A549 (cell line): ENCODE data around the gene DLGAP1. TPM values are rescaled to one million over a fixed set of nuclear protein-coding genes. Genes with fewer than 3 reads are reported as not detected.

Source experiments
- ATAC-seq, 2 experiments: fragments of 200-7000 bp in 1 of 2; fragments of >200 bp in 1 of 2; cut with Nextera tagmentation in 1 of 2; cut with Tn5 transposase in 1 of 2; 3 replicates each; pipeline versions ENCODE4 v1.8.0 to v1.9.1; 2018 to 2020; ENCODE audit warnings: mild to moderate bottlenecking in 1 of 2, moderate library complexity in 1 of 2
- CTCF ChIA-PET: fragments of 300-600 bp; sonication (Branson Sonifier 250); formaldehyde crosslinking; extraction: SDS; loops from one replicate; lab custom pipeline; 2021; ENCODE audit warnings: antibody characterized with exemption, inconsistent platforms; lab: Yijun Ruan, JAX
- POLR2A ChIA-PET: fragments of 350-600 bp; formaldehyde crosslinking; extraction: SDS; loops from one replicate; lab custom pipeline; 2021; ENCODE audit warnings: antibody characterized with exemption, inconsistent platforms; lab: Yijun Ruan, JAX
- DNase-seq, 2 experiments: peaks; one replicate each; pipeline versions ENCODE4 v3.0.0 to v3.0.0-alpha.2; 2011 to 2016; ENCODE audit warnings: low read depth in 1 of 2, low spot score in 1 of 2
- FAIRE-seq: peaks from 2 replicates; lab custom pipeline; 2011; peaks lifted over from hg19 to GRCh38; lab: Jason Lieb, UNC
- H3K27ac ChIP-seq, 2 experiments: fragments of >200 bp; sonication (Bioruptor Twin); formaldehyde crosslinking; 3 replicates each; pipeline ENCODE4 v1.5.1; 2016 to 2017
- H3K4me1 ChIP-seq: fragments of >200 bp; sonication (Bioruptor Twin); formaldehyde crosslinking; 3 replicates; pipeline ENCODE4 v1.6.1; 2016
- H3K4me2 ChIP-seq: fragments of >200 bp; sonication (Bioruptor Twin); formaldehyde crosslinking; 3 replicates; pipeline ENCODE4 v1.6.1; 2016
- H3K4me3 ChIP-seq: fragments of >200 bp; sonication (Bioruptor Twin); formaldehyde crosslinking; 3 replicates; pipeline ENCODE4 v1.5.1; 2016
- H3K9me3 ChIP-seq: fragments of >200 bp; sonication (Bioruptor Twin); formaldehyde crosslinking; 3 replicates; pipeline ENCODE4 v1.6.1; 2016
- ATOH8 ChIP-seq: fragments of 250-450 bp; sonication (Bioruptor Pico); IDR thresholded peaks from 2 replicates; pipeline ENCODE4 v1.5.0; 2020; ENCODE audit warnings: low read depth, mild to moderate bottlenecking, moderate library complexity
- BCL3 ChIP-seq: fragments of >200 bp; sonication (Bioruptor Twin); formaldehyde crosslinking; IDR thresholded peaks from 3 replicates; pipeline ENCODE4 v1.6.1; 2016
- CBX8 ChIP-seq: fragments of 200-600 bp; sonication (generic); IDR thresholded peaks from 2 replicates; pipeline ENCODE4 v1.6.1; 2016
- CHD2 ChIP-seq: fragments of 150-350 bp; IDR thresholded peaks from 2 replicates; pipeline ENCODE4 v1.6.1; 2014; ENCODE audit warnings: low read length; ENCODE audit not compliant: partially characterized antibody
- CHD4 ChIP-seq: fragments of 200-600 bp; sonication (generic); IDR thresholded peaks from 2 replicates; pipeline ENCODE4 v1.6.1; 2016; ENCODE audit warnings: antibody characterized with exemption, mild to moderate bottlenecking, borderline replicate concordance
- CTCF ChIP-seq: fragments of >200 bp; sonication (Bioruptor Twin); formaldehyde crosslinking; IDR thresholded peaks from 3 replicates; pipeline ENCODE4 v1.5.1; 2016
- EHMT2 ChIP-seq: fragments of 200-600 bp; sonication (generic); IDR thresholded peaks from 2 replicates; pipeline ENCODE4 v1.6.1; 2016; ENCODE audit warnings: antibody characterized with exemption, low read depth, mild to moderate bottlenecking, moderate library complexity
- EP300 ChIP-seq, 2 experiments: fragments of >200 bp; sonication (Bioruptor Twin); formaldehyde crosslinking; IDR thresholded peaks; 2 replicates in 1 of 2; 3 replicates in 1 of 2; pipeline ENCODE4 v1.6.1; 2016 to 2017
- FOSB ChIP-seq: fragments of 250-450 bp; sonication (Bioruptor Pico); IDR thresholded peaks from 2 replicates; pipeline ENCODE4 v1.5.0; 2020; ENCODE audit warnings: mild to moderate bottlenecking, moderate library complexity
- FOSL2 ChIP-seq, 2 experiments: fragments of 450-650 bp in 1 of 2; fragments of >200 bp in 1 of 2; sonication (Bioruptor Twin) in 1 of 2; formaldehyde crosslinking; IDR thresholded peaks; 2 replicates each; pipeline versions ENCODE4 v1.5.0 to v1.6.1; 2016 to 2020; ENCODE audit warnings: mild to moderate bottlenecking in 1 of 2, moderate library complexity in 1 of 2
- FOXS1 ChIP-seq: fragments of 250-450 bp; sonication (Bioruptor Pico); IDR thresholded peaks from 2 replicates; pipeline ENCODE4 v1.5.0; 2020; ENCODE audit warnings: mild to moderate bottlenecking, moderate library complexity
- HDAC2 ChIP-seq: fragments of 200-600 bp; sonication (generic); IDR thresholded peaks from 2 replicates; pipeline ENCODE4 v1.6.1; 2016
- HES2 ChIP-seq: fragments of >200 bp; sonication (Bioruptor Twin); formaldehyde crosslinking; IDR thresholded peaks from 2 replicates; pipeline ENCODE4 v1.6.1; 2016
- HEYL ChIP-seq: fragments of 250-450 bp; sonication (Bioruptor Pico); IDR thresholded peaks from 2 replicates; pipeline ENCODE4 v1.8.0; 2021; ENCODE audit warnings: mild to moderate bottlenecking, moderate library complexity
- HMGXB4 ChIP-seq: fragments of 250-450 bp; sonication (Bioruptor Pico); IDR thresholded peaks from 2 replicates; pipeline ENCODE4 v1.5.0; 2021; ENCODE audit warnings: mild to moderate bottlenecking, moderate library complexity, borderline replicate concordance
- HOXA7 ChIP-seq: fragments of 250-450 bp; sonication (Bioruptor Pico); IDR thresholded peaks from 2 replicates; pipeline ENCODE4 v1.5.0; 2020; ENCODE audit warnings: mild to moderate bottlenecking, moderate library complexity
- JUNB ChIP-seq: fragments of >200 bp; sonication (Bioruptor Twin); formaldehyde crosslinking; IDR thresholded peaks from 2 replicates; pipeline ENCODE4 v1.6.1; 2016
- MAFK ChIP-seq: fragments of 450-650 bp; IDR thresholded peaks from 2 replicates; pipeline ENCODE4 v1.6.1; 2014; ENCODE audit not compliant: partially characterized antibody
- MYC ChIP-seq: IDR thresholded peaks from 2 replicates; pipeline ENCODE4 v1.6.1; 2012; ENCODE audit warnings: mild to moderate bottlenecking, inconsistent platforms, low read length, improper control_type of control experiment, borderline replicate concordance
- NPAS2 ChIP-seq: fragments of 250-450 bp; sonication (Bioruptor Pico); IDR thresholded peaks from 2 replicates; pipeline ENCODE4 v1.8.0; 2022; ENCODE audit warnings: mild to moderate bottlenecking, moderate library complexity, borderline replicate concordance
- NR3C1 ChIP-seq: fragments of >200 bp; sonication (Bioruptor Twin); formaldehyde crosslinking; IDR thresholded peaks from 3 replicates; pipeline ENCODE4 v1.6.1; 2017
- POLR2AphosphoS2 ChIP-seq: conservative IDR thresholded peaks from 2 replicates; pipeline ENCODE4 v1.6.1; 2012; ENCODE audit warnings: low read length, improper control_type of control experiment, inconsistent platforms
- RAD21 ChIP-seq, 2 experiments: fragments of >200 bp in 1 of 2; sonication (Bioruptor Twin) in 1 of 2; formaldehyde crosslinking in 1 of 2; IDR thresholded peaks in 1 of 2; conservative IDR thresholded peaks in 1 of 2; 2 replicates in 1 of 2; 3 replicates in 1 of 2; pipeline ENCODE4 v1.6.1; 2012 to 2018; ENCODE audit warnings: inconsistent platforms in 1 of 2
- WGBS: methylation state at CpG from one replicate; pipeline ENCODE4 v1.1.6; 2017; ENCODE audit errors: missing lambda C conversion rate; 5-methylcytosine and 5-hydroxymethylcytosine counted together
- polyA plus RNA-seq, 4 experiments: library from polyadenylated mRNA; depleted of rRNA in 3 of 4; stranded (reverse); fragments of >200 nt; fragmentation: RNase III in 1 of 4; extraction: RNeasy Plus Mini Kit Qiagen cat#74134 plus additional on column Dnase treatment in 1 of 4; gene quantifications; 2 replicates in 3 of 4; 3 replicates in 1 of 4; pipeline ENCODE4 v1.2.3, GENCODE V29; 2011 to 2017

Gene DLGAP1
- polyA plus RNA-seq, 2 of the 4 experiments (the other 2 are of a cell fraction): 0.04 to 0.12 TPM

GRCh38 chr18:3554091-3554601 lies 901.0 kb downstream of the DLGAP1 start (continued):
- TF ChIP-seq HES2 (no peak), HMGXB4 (CRISPR knock-in tag) (no peak), CHD4 (no peak)

GRCh38 chr18:3552305-3552704 lies 902.8 kb downstream of the DLGAP1 start:
- Histone ChIP-seq H3K9me3 (no peaks in the 10 kb centered on the region), H3K27ac (0 out of 6 replicates have a peak overlapping the region, but pooled peaks of 1 of the 2 experiments have one; percentile 27), H3K4me2 (no peak overlapping the region), H3K4me1 (peaks cover 16% of the 10 kb centered on the region), H3K4me3 (no peak overlapping the region)
- 67% methylated on average over 1 of the region's 3 CpGs for WGBS
- POLR2A ChIA-PET: no interaction called here
- DNase-seq: no peak
- TF ChIP-seq MAFK (peak; percentile 57), NR3C1 (no peak), EP300 (IDR thresholded peaks at IDR 0.05) (no peak), CTCF (no peak)
- CTCF ChIA-PET: no interaction called here
- FAIRE-seq: no peak
- ATAC-seq: no peak

- no peak for FAIRE-seq
- ATAC-seq: no peak
- 57% methylated on average over 4 of the region's 4 CpGs for WGBS
- no peak for DNase-seq
- POLR2A ChIA-PET: no interaction called here
- H3K4me2 ChIP-seq: no peak overlapping the region
- H3K9me3 ChIP-seq: no peaks in the 10 kb centered on the region
- no peak overlapping the region for H3K27ac ChIP-seq
- TF ChIP-seq BCL3: no peak
- TF ChIP-seq HOXA7 (CRISPR knock-in tag): no peak
- TF ChIP-seq FOSB (CRISPR knock-in tag): no peak
- no peak for TF ChIP-seq JUNB
- no peak for TF ChIP-seq FOXS1 (CRISPR knock-in tag)
- no peak for TF ChIP-seq CHD4
- TF ChIP-seq EP300 (IDR thresholded peaks at IDR 0.05): no peak
- no peak for TF ChIP-seq HEYL (CRISPR knock-in tag)
- no peak for TF ChIP-seq POLR2AphosphoS2
- TF ChIP-seq HDAC2: no peak
- TF ChIP-seq FOSL2 (IDR thresholded peaks at IDR 0.05): no peak
- no peak for TF ChIP-seq FOSL2 (CRISPR knock-in tag; IDR thresholded peaks at IDR 0.05)
- no peak for TF ChIP-seq CBX8
- no peak for TF ChIP-seq RAD21 (conservative IDR thresholded peaks at IDR 0.05 in 1 of 2, IDR thresholded peaks at IDR 0.05 in 1 of 2)
- no peak for TF ChIP-seq NPAS2 (CRISPR knock-in tag)
- TF ChIP-seq MYC: no peak
- no peak for TF ChIP-seq EHMT2
- TF ChIP-seq CHD2: no peak
- TF ChIP-seq ATOH8 (CRISPR knock-in tag): no peak
- H3K4me1 ChIP-seq: peaks cover 5% of the 10 kb centered on the region; the same call in 2 of the 3 replicates
- no peak overlapping the region for H3K4me3 ChIP-seq
- CTCF ChIA-PET: interaction anchor here (0.6 kb wide), 1 partner anchor 36 kb away, joined by 3 read pairs; no protein-coding TSS in a partner anchor
Measured at GRCh38 chr18:3547891-3548615, 907.1 kb downstream of the DLGAP1 start.
